GM21619 (cell line): ENCODE data around the gene RABL2B.

Experiments
- ATAC-seq: cut with Tn5 transposase; IDR thresholded peaks from one replicate; pipeline ENCODE4 v1.9.1; 2021; ENCODE audit not compliant: unreplicated experiment

RABL2B gene

GRCh38 chr22:50722716-50723428, 60.6 kb downstream of the RABL2B start:
- ATAC-seq, result no peak

GRCh38 chr22:50722048-50722701, 61.3 kb downstream of the RABL2B start:
- no peak for ATAC-seq

GRCh38 chr22:50721257-50721844, 62.1 kb downstream of the RABL2B start:
- ATAC-seq, result no peak

GRCh38 chr22:50720301-50721256, 62.9 kb downstream of the RABL2B start:
- no peak for ATAC-seq

GRCh38 chr22:50719814-50720300, 63.6 kb downstream of the RABL2B start:
- ATAC-seq, result no peak

GRCh38 chr22:50718352-50718709, 65.1 kb downstream of the RABL2B start:
- no peak for ATAC-seq

GRCh38 chr22:50717709-50718351, 65.6 kb downstream of the RABL2B start:
- no peak for ATAC-seq
